ENCODE data around the gene HIC1.

HIC1 gene

DNA sequence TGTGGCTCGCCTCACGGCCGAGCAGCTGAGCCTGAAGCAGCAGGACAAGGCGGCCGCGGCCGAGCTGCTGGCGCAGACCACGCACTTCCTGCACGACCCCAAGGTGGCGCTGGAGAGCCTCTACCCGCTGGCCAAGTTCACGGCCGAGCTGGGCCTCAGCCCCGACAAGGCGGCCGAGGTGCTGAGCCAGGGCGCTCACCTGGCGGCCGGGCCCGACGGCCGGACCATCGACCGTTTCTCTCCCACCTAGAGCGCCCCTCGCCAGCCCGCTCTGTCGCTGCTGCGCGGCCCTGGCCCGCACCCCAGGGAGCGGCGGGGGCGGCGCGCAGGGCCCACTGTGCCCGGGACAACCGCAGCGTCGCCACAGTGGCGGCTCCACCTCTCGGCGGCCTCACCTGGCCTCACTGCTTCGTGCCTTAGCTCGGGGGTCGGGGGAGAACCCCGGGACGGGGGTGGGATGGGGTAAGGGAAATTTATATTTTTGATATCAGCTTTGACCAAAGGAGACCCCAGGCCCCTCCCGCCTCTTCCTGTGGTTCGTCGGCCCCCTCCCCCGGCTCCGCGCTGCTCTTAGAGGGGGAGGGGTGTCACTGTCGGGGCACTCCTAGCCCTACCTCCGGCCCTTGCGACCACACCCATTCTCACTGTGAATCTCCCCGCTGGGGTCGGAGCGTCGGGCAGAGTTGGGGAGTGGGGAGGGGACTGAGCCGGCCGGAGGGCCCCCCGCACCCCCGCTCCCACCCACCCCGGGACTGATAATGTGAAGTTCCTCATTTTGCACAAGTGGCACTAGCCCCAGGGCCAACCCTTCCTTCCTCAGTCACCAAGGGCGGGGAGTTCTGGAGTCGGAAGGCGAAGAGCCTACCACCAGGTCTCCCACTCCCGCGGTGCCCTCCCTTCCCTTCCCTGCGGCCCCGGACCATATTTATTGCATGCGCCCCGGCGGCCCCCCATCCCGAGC lies 4.0 kb downstream of the HIC1 start:
- H3K36me3 ChIP-seq (ENCODE audit: control insufficient read depth in 1 of 2, insufficient read depth in 2 of 2, low read depth in 1 of 2, low read length in 2 of 2): peaks cover 33 to 61% of the 10 kb centered on the region in 2 experiments
- peak overlapping the region; percentile 58 for H2BK15ac ChIP-seq (ENCODE audit: low read depth, poor library complexity, severe bottlenecking)
- peaks cover 13% of the 10 kb centered on the region for H3K79me1 ChIP-seq (replicated peaks; ENCODE audit: low read length, poor library complexity, severe bottlenecking)
- peak overlapping the region in 1 of 2 experiments; percentile 9 for H3K4ac ChIP-seq (ENCODE audit: low read depth in 1 of 2, low read length in 2 of 2)
- WGBS: 60% methylated on average over 58 of the region's 78 CpGs
- H2AK5ac ChIP-seq (ENCODE audit: low read length, severe bottlenecking): no peak overlapping the region
- H3K14ac ChIP-seq (ENCODE audit: low read length in 2 of 2): no peak overlapping the region
- H3K4me2 ChIP-seq (ENCODE audit: low read length, poor library complexity, severe bottlenecking): no peak overlapping the region
- peak; percentile 48 for DNase-seq
- no peak overlapping the region for H2BK5ac ChIP-seq (ENCODE audit: low read depth, low read length, poor library complexity, severe bottlenecking)
- H2BK120ac ChIP-seq (ENCODE audit: low read depth, low read length): peak overlapping the region; percentile 77
- peaks cover 44% of the 10 kb centered on the region for H3K4me1 ChIP-seq (ENCODE audit: control insufficient read depth, insufficient read depth, low read depth, low read length)
- peak overlapping the region; percentile 90 for H4K91ac ChIP-seq (ENCODE audit: low read length)
- peak overlapping the region in 1 of 2 experiments; percentile 70 for H3K4me3 ChIP-seq (ENCODE audit: insufficient read depth in 1 of 2, low read depth in 1 of 2, low read length in 2 of 2)
- H3K23ac ChIP-seq (ENCODE audit: low read length in 2 of 2): no peak overlapping the region
- peak overlapping the region; percentile 67 to 83 for H3K18ac ChIP-seq (ENCODE audit: low read depth in 1 of 2, low read length in 2 of 2)
- H4K8ac ChIP-seq (ENCODE audit: low read length): peak overlapping the region; percentile 90
- peak overlapping the region; percentile 93 for H3K9ac ChIP-seq (ENCODE audit: low read length)
- H2BK12ac ChIP-seq (ENCODE audit: low read length in 2 of 2): peak overlapping the region in 1 of 2 experiments; percentile 54
- no peaks in the 10 kb centered on the region for H3K9me3 ChIP-seq (ENCODE audit: control insufficient read depth, low read length)
- no peak overlapping the region for H2AFZ ChIP-seq (ENCODE audit: low read depth, low read length)
- no peaks in the 10 kb centered on the region for H3K27me3 ChIP-seq (ENCODE audit: control insufficient read depth in 1 of 2, insufficient read depth in 1 of 2, low read length in 2 of 2)
- no peak overlapping the region for H3K27ac ChIP-seq (ENCODE audit: low read length, poor library complexity, severe bottlenecking)

DNA sequence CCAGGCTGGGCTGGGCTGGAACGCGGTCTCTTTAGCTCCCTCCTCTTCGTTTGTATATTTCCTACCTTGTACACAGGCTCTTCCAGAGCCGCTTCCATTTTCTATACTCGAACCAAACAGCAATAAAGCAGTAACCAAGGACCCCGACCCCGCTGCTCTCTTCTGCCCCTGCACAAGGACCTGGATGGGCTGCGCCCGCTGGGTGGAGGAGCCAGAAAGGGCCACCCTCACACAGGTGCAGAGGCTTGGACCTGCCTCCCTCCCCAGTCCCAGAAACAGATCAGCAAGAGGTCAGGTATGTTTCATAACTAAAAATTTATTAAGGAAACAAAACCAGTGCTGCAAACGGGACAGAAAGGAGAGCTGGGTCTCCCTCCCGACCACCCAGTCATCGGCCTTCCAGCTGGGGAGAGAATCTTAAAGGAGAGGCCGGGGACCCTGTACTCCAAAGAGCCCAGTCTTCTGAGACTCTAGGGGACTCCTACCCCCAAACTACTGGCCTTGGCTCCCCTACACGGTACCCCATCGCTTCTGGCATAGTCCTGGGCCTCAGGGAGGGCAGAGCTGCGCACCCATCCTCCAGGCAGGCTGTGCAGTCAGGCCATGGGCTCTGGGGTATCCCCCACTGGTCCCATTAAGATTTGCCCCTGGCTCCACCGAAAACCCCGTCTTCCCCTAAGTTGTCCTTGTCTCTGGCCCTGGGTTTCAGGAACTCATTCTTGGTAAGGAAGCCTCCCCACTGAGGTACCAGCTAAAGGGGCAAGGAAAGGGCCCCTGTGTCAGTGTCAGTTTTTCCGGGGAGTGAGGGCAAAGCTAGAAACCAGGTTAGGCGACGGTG lies 4.9 kb downstream of the HIC1 start:
- Histone ChIP-seq H3K4me3 (ENCODE audit: insufficient read depth in 1 of 2, low read depth in 1 of 2, low read length in 2 of 2) (peak overlapping the region in 1 of 2 experiments; percentile 44), H3K27ac (ENCODE audit: low read length, poor library complexity, severe bottlenecking) (no peak overlapping the region), H3K4me1 (ENCODE audit: control insufficient read depth, insufficient read depth, low read depth, low read length) (peaks cover 43% of the 10 kb centered on the region), H2BK5ac (ENCODE audit: low read depth, low read length, poor library complexity, severe bottlenecking) (no peak overlapping the region), H3K9ac (ENCODE audit: low read length) (peak overlapping the region; percentile 93), H2AK5ac (ENCODE audit: low read length, severe bottlenecking) (peak overlapping the region; percentile 20), H3K4ac (ENCODE audit: low read depth in 1 of 2, low read length in 2 of 2) (no peak overlapping the region), H2BK12ac (ENCODE audit: low read length in 2 of 2) (peak overlapping the region in 1 of 2 experiments; percentile 66), H4K91ac (ENCODE audit: low read length) (peak overlapping the region; percentile 74), H3K4me2 (ENCODE audit: low read length, poor library complexity, severe bottlenecking) (no peak overlapping the region), H3K9me3 (ENCODE audit: control insufficient read depth, low read length) (no peaks in the 10 kb centered on the region), H3K14ac (ENCODE audit: low read length in 2 of 2) (no peak overlapping the region), H2AFZ (ENCODE audit: low read depth, low read length) (no peak overlapping the region), H2BK120ac (ENCODE audit: low read depth, low read length) (peak overlapping the region; percentile 77), H3K27me3 (ENCODE audit: control insufficient read depth in 1 of 2, insufficient read depth in 1 of 2, low read length in 2 of 2) (no peaks in the 10 kb centered on the region), H2BK15ac (ENCODE audit: low read depth, poor library complexity, severe bottlenecking) (no peak overlapping the region), H3K18ac (ENCODE audit: low read depth in 1 of 2, low read length in 2 of 2) (peak overlapping the region; percentile 27 to 68), H3K36me3 (ENCODE audit: control insufficient read depth in 1 of 2, insufficient read depth in 2 of 2, low read depth in 1 of 2, low read length in 2 of 2) (peaks cover 40 to 69% of the 10 kb centered on the region in 2 experiments), H4K8ac (ENCODE audit: low read length) (peak overlapping the region; percentile 53), H3K23ac (ENCODE audit: low read length in 2 of 2) (no peak overlapping the region), H3K79me1 (replicated peaks; ENCODE audit: low read length, poor library complexity, severe bottlenecking) (peaks cover 17% of the 10 kb centered on the region)
- WGBS: 86% methylated on average over 21 of the region's 21 CpGs
- DNase-seq: no peak

DNA sequence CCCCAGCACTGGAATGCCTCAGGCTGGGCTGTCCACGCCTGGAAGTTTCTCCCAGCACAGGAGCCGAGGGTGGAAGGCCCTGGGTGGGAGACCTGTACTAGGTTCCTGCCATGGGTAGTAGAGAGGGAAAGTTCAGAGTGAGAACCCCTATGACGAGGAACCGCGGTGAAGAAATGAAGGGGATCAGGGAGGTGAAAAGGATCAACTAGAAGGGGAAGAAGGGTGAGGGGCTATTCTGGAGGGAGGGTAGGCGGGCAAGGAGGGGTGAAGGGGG lies 5.4 kb downstream of the HIC1 start:
- H3K14ac ChIP-seq (ENCODE audit: low read length in 2 of 2): no peak overlapping the region
- H3K4ac ChIP-seq (ENCODE audit: low read depth in 1 of 2, low read length in 2 of 2): peak overlapping the region in 1 of 2 experiments; percentile 46
- no peak for DNase-seq
- peak overlapping the region; percentile 18 to 66 for H2BK12ac ChIP-seq (ENCODE audit: low read length in 2 of 2)
- H3K4me2 ChIP-seq (ENCODE audit: low read length, poor library complexity, severe bottlenecking): no peak overlapping the region
- WGBS: 98% methylated on average over 6 of the region's 6 CpGs
- H3K18ac ChIP-seq (ENCODE audit: low read depth in 1 of 2, low read length in 2 of 2): peak overlapping the region in 1 of 2 experiments; percentile 1
- H3K23ac ChIP-seq (ENCODE audit: low read length in 2 of 2): no peak overlapping the region
- H2AFZ ChIP-seq (ENCODE audit: low read depth, low read length): no peak overlapping the region
- H2BK15ac ChIP-seq (ENCODE audit: low read depth, poor library complexity, severe bottlenecking): no peak overlapping the region
- peak overlapping the region; percentile 93 for H3K9ac ChIP-seq (ENCODE audit: low read length)
- no peaks in the 10 kb centered on the region for H3K27me3 ChIP-seq (ENCODE audit: control insufficient read depth in 1 of 2, insufficient read depth in 1 of 2, low read length in 2 of 2)
- H2AK5ac ChIP-seq (ENCODE audit: low read length, severe bottlenecking): no peak overlapping the region
- no peak overlapping the region for H3K27ac ChIP-seq (ENCODE audit: low read length, poor library complexity, severe bottlenecking)
- peak overlapping the region; percentile 74 for H4K91ac ChIP-seq (ENCODE audit: low read length)
- peaks cover 42 to 75% of the 10 kb centered on the region in 2 experiments for H3K36me3 ChIP-seq (ENCODE audit: control insufficient read depth in 1 of 2, insufficient read depth in 2 of 2, low read depth in 1 of 2, low read length in 2 of 2)
- H3K4me1 ChIP-seq (ENCODE audit: control insufficient read depth, insufficient read depth, low read depth, low read length): peaks cover 48% of the 10 kb centered on the region
- H3K79me1 ChIP-seq (replicated peaks; ENCODE audit: low read length, poor library complexity, severe bottlenecking): peaks cover 18% of the 10 kb centered on the region
- no peak overlapping the region for H3K4me3 ChIP-seq (ENCODE audit: insufficient read depth in 1 of 2, low read depth in 1 of 2, low read length in 2 of 2)
- no peaks in the 10 kb centered on the region for H3K9me3 ChIP-seq (ENCODE audit: control insufficient read depth, low read length)
- peak overlapping the region; percentile 35 for H4K8ac ChIP-seq (ENCODE audit: low read length)
- no peak overlapping the region for H2BK5ac ChIP-seq (ENCODE audit: low read depth, low read length, poor library complexity, severe bottlenecking)
- H2BK120ac ChIP-seq (ENCODE audit: low read depth, low read length): peak overlapping the region; percentile 35

Data from mesenchymal stem cell (in vitro differentiated cells and primary cell).